GM06990 (cell line): ENCODE data around the gene CLSTN2.

Experiments
- DNase-seq: peaks from one replicate; pipeline ENCODE4 v3.0.0-alpha.2; 2011; ENCODE audit not compliant: insufficient read length; ENCODE audit errors: extremely low read depth
- H3K27me3 ChIP-seq: replicated peaks from 2 replicates; pipeline ENCODE4 v1.6.0; 2011; ENCODE audit warnings: low read length; ENCODE audit not compliant: control insufficient read depth, insufficient read depth
- H3K36me3 ChIP-seq: 2 replicates; pipeline ENCODE4 v1.5.1; 2011; ENCODE audit warnings: low read length; ENCODE audit not compliant: control insufficient read depth, insufficient read depth
- H3K4me3 ChIP-seq: replicated peaks from 2 replicates; pipeline ENCODE4 v1.5.1; 2011; ENCODE audit warnings: low read depth, mild to moderate bottlenecking, control low read depth, low read length
- CTCF ChIP-seq: IDR thresholded peaks from 2 replicates; pipeline ENCODE4 v1.5.1; 2011; ENCODE audit warnings: low read length, control low read depth, mild to moderate bottlenecking, inconsistent platforms; ENCODE audit not compliant: insufficient read depth, poor library complexity, severe bottlenecking

The CLSTN2 gene

GRCh38 chr3:139954146-139954860, 19.3 kb downstream of the CLSTN2 start:
- Histone ChIP-seq H3K4me3 (no peak overlapping the region), H3K36me3 (no peaks in the 10 kb centered on the region), H3K27me3 (no peaks in the 10 kb centered on the region; the same call in 1 of the 2 replicates)
- no peak for TF ChIP-seq CTCF
- no peak for DNase-seq

- Histone ChIP-seq H3K36me3 (no peaks in the 10 kb centered on the region), H3K4me3 (no peak overlapping the region), H3K27me3 (no peaks in the 10 kb centered on the region; the same call in none of the 2 replicates)
- DNase-seq = no peak
- TF ChIP-seq CTCF = no peak
Observed at GRCh38 chr3:139957844-139958243, 22.9 kb downstream of the CLSTN2 start.

GRCh38 chr3:139969386-139969785, 34.4 kb downstream of the CLSTN2 start:
- H3K4me3 ChIP-seq = no peak overlapping the region
- TF ChIP-seq CTCF = no peak

GRCh38 chr3:139970526-139970925, 35.5 kb downstream of the CLSTN2 start:
- Histone ChIP-seq H3K27me3 (no peaks in the 10 kb centered on the region; the same call in 1 of the 2 replicates), H3K4me3 (no peak overlapping the region), H3K36me3 (no peaks in the 10 kb centered on the region)
- DNase-seq = no peak
- TF ChIP-seq CTCF = no peak

More at GRCh38 chr3:139969386-139969785, 34.4 kb downstream of the CLSTN2 start:
- Histone ChIP-seq H3K36me3 (no peaks in the 10 kb centered on the region), H3K27me3 (no peaks in the 10 kb centered on the region; the same call in 1 of the 2 replicates)
- DNase-seq = no peak

- no peaks in the 10 kb centered on the region; the same call in 1 of the 2 replicates for H3K27me3 ChIP-seq
- H3K36me3 ChIP-seq = no peaks in the 10 kb centered on the region
- TF ChIP-seq CTCF = no peak
- DNase-seq = no peak
- H3K4me3 ChIP-seq = no peak overlapping the region
Observed at GRCh38 chr3:139974809-139975425, 39.9 kb downstream of the CLSTN2 start.
